Adipocyte (in vitro differentiated cells): ENCODE data around the gene EIF4ENIF1.
A peak's percentile ranks its signal among the peaks of the same experiment; 100 is the strongest.

Experiments
- DNase-seq: peaks from one replicate; pipeline ENCODE4 v3.0.0-alpha.2; 2015; ENCODE audit warnings: low read depth
- H3K27me3 ChIP-seq: replicated peaks from 2 replicates; pipeline ENCODE4 v1.7.0; 2013; ENCODE audit warnings: mild to moderate bottlenecking, low read length, moderate library complexity; ENCODE audit not compliant: control insufficient read depth, insufficient read depth
- H3K36me3 ChIP-seq: 2 replicates; pipeline ENCODE4 v1.7.0; 2013; ENCODE audit warnings: low read length, mild to moderate bottlenecking, moderate library complexity; ENCODE audit not compliant: control insufficient read depth, insufficient read depth, severe bottlenecking
- H3K4me1 ChIP-seq: 2 replicates; pipeline ENCODE4 v1.7.0; 2013; ENCODE audit warnings: mild to moderate bottlenecking, low read length, moderate library complexity; ENCODE audit not compliant: control insufficient read depth, insufficient read depth
- H3K4me3 ChIP-seq: 2 replicates; pipeline ENCODE4 v1.7.0; 2013; ENCODE audit warnings: mild to moderate bottlenecking, low read length, moderate library complexity
- H3K9ac ChIP-seq: 2 replicates; pipeline ENCODE4 v1.7.0; 2013; ENCODE audit warnings: mild to moderate bottlenecking, low read length, moderate library complexity
- H3K9me3 ChIP-seq: 2 replicates; pipeline ENCODE4 v1.7.0; 2013; ENCODE audit warnings: mild to moderate bottlenecking, low read length, moderate library complexity; ENCODE audit not compliant: control insufficient read depth

The EIF4ENIF1 gene

DNA sequence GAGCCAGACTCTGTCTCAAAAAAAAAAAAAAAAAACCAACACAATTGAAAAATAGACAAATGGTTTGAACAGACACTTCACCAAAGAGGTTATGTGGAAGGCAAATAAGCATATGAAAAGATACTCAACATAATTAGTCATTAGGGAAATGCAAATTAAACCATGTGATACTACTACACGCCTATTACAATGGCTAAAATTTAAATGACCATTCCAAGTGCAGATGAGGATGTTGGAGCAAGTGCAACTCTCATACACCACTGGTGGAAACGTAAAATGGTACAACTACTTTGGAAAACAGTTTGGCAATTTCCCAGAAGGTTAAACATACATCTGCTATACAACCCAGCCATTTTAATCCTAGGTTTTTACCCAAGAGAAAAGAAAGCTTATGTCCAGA lies 24.3 kb downstream of the EIF4ENIF1 start:
- Histone ChIP-seq H3K9ac (no peak overlapping the region), H3K36me3 (peaks cover 75% of the 10 kb centered on the region), H3K4me1 (no peaks in the 10 kb centered on the region), H3K9me3 (no peaks in the 10 kb centered on the region), H3K4me3 (no peak overlapping the region), H3K27me3 (no peaks in the 10 kb centered on the region)
- DNase-seq, result no peak

DNA sequence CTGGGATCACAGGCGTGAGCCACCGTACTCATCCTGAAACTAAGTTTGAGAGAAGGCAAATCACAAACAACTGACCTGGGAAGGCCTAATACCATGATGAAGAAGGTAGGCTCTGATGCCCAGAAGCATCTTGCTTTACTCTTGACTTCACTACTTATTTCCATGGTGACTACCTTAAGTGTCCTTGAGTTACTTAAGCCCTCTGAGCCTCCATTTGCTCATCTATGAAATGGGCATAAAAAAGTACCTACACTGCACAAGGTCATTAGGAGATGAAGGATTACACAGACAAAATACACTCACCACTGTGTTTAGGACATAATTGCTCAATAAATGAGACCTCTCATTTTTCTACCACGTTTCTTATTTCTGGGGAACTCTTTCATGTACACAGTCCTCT lies 27.9 kb downstream of the EIF4ENIF1 start:
- Histone ChIP-seq H3K4me1 (no peaks in the 10 kb centered on the region), H3K9me3 (no peaks in the 10 kb centered on the region), H3K36me3 (peaks cover 81% of the 10 kb centered on the region), H3K9ac (no peak overlapping the region), H3K27me3 (no peaks in the 10 kb centered on the region), H3K4me3 (no peak overlapping the region)
- no peak for DNase-seq

DNA sequence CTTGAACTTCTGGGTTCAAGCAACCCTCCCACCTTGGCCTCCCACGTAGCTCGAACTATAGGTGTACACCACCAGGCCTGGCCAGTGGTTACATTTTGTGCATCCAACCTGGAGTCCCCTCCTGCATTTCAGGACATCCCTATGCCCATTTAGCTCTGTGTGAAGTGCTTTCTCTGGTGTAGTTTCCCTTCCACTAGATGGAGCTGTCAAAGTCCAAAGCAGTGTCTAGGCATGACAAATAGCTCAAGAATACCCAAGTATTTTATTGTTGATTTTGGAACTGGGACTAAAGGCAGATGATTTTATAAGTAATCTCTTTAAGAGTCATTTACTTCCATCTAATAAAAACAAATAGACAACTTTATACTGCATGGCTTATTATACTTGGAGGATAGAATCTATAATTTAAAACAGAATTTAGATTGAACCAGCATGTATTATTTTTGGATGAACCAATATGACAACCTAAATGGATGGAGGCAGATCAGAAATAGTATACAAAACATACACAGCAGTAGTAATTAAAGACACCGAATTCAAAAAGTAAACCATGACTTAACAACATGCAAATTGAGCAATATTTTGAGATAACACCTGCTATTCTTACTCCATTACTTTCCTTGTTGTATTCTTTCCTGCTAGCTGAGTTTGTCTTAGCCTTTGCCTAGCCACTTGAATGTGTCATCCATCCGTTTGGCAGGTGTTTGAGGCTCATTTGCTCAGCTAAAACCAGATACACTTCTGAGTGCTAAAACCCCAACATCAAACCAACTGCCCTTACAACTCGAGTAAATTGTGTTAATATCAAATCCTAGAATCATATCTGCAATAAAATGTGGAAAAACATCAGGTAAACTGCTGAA lies 37.7 kb downstream of the EIF4ENIF1 start:
- Histone ChIP-seq H3K9me3 (no peaks in the 10 kb centered on the region), H3K27me3 (no peaks in the 10 kb centered on the region), H3K4me1 (peaks cover 4% of the 10 kb centered on the region), H3K9ac (no peak overlapping the region), H3K36me3 (peaks cover 65% of the 10 kb centered on the region), H3K4me3 (no peak overlapping the region)
- peak; percentile 72 for DNase-seq

DNA sequence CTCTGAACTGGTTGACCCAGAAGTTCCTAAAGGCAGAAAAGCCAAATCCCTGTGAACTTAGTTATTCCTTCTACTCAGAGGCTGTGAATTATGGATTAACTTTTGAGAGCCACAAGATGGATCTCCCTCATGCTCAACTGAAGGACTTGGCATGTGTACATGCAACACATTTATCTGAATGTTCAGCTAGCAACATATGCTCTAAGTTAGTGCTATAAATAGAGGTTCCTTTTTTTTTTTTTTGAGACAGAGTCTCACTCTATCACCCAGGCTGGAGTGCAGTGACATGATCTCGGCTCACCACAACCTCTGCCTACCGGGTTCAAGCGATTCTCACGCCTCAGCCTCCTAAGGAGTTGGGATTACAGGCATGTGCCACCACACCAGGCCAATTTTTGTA lies 40.1 kb downstream of the EIF4ENIF1 start:
- H3K27me3 ChIP-seq, result no peaks in the 10 kb centered on the region
- H3K9me3 ChIP-seq, result no peaks in the 10 kb centered on the region
- peaks cover 68% of the 10 kb centered on the region for H3K36me3 ChIP-seq
- DNase-seq, result no peak
- no peak overlapping the region for H3K4me3 ChIP-seq
- no peak overlapping the region for H3K9ac ChIP-seq
- peaks cover 4% of the 10 kb centered on the region for H3K4me1 ChIP-seq

DNA sequence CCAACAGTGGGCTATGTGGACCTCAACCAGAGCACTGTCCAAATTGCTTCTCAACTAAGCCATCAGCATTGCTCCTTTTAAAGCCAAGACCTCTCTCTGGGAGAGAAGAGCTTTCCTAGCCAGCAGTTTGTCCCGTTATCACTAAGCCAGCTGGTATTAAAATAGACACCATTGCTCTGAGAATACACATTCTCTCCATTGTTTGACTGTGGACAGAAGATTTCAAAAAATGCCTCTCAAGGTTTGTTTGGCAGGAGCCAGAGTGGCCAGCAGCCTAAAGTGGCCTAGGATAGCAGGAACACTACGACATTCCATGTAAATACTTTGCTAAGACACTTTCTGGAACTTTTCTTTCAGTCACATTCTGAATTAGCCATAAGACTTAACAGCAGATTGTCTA lies 41.3 kb downstream of the EIF4ENIF1 start:
- Histone ChIP-seq H3K36me3 (peaks cover 68% of the 10 kb centered on the region), H3K9me3 (no peaks in the 10 kb centered on the region), H3K4me3 (no peak overlapping the region), H3K27me3 (no peaks in the 10 kb centered on the region), H3K4me1 (peaks cover 4% of the 10 kb centered on the region), H3K9ac (no peak overlapping the region)
- no peak for DNase-seq

DNA sequence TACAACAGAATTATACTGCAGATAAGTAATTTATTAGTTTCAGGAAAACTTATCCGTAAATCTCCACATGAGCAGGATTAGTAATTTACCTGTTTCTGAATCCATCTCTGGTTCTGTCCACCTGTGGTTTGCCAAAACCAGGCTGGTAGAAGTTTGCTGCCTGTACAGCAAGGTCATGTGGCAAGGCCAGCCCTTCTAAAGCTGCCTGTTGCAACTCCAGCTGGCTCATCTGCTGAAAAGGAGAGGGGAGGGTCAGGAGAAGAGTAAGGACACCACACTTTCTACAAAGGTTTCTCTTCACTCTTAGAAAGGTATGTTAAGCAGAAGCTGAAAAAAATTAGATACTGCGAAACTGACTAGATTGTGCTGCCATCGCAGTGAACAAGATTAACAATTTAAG lies 42.3 kb downstream of the EIF4ENIF1 start:
- Histone ChIP-seq H3K9me3 (no peaks in the 10 kb centered on the region), H3K4me1 (peaks cover 4% of the 10 kb centered on the region), H3K27me3 (no peaks in the 10 kb centered on the region), H3K4me3 (no peak overlapping the region), H3K36me3 (peaks cover 68% of the 10 kb centered on the region), H3K9ac (no peak overlapping the region)
- DNase-seq, result peak; percentile 5

DNA sequence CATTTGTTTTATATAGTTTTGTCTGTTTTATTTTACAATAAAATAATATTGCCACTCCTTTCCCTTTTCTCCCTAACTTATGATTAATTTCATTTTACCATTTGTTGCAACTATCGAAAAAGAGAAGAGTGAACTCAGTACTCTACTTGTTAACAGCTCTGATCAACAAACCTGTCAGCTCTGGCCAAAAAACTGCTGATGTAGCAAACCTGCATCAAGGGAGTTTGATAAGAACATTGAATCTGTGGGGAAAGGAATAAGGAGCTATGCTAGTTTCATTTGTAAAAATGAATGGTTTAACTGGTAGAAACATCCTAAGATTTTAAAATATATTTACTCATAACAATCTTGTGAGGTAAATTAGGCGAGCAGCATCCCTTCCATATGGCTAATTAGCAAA lies 42.9 kb downstream of the EIF4ENIF1 start:
- no peaks in the 10 kb centered on the region for H3K9me3 ChIP-seq
- no peak overlapping the region for H3K4me3 ChIP-seq
- DNase-seq, result no peak
- H3K36me3 ChIP-seq, result peaks cover 74% of the 10 kb centered on the region
- H3K4me1 ChIP-seq, result no peaks in the 10 kb centered on the region
- no peaks in the 10 kb centered on the region for H3K27me3 ChIP-seq
- no peak overlapping the region for H3K9ac ChIP-seq

DNA sequence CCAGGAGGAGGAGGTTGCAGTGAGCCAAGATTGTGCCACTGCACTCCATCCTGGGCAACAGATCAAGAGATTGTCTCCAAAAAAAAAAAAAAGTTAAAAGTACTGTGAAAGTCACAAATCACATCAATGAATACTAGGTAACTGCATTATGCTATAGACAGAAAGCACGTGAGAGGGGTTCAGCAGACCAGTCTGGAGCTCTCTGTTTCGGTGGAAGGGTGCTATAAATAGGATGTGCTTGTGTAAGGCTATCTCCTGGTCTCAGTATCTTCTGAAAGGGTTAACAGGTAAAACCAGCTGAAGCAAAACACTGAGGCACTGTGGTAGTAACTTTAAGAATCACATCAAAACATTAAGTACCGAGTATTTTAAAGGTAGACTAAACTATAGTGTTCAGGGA lies 43.4 kb downstream of the EIF4ENIF1 start:
- Histone ChIP-seq H3K9me3 (no peaks in the 10 kb centered on the region), H3K4me3 (no peak overlapping the region), H3K27me3 (no peaks in the 10 kb centered on the region), H3K9ac (no peak overlapping the region), H3K36me3 (peaks cover 78% of the 10 kb centered on the region), H3K4me1 (no peaks in the 10 kb centered on the region)
- no peak for DNase-seq

DNA sequence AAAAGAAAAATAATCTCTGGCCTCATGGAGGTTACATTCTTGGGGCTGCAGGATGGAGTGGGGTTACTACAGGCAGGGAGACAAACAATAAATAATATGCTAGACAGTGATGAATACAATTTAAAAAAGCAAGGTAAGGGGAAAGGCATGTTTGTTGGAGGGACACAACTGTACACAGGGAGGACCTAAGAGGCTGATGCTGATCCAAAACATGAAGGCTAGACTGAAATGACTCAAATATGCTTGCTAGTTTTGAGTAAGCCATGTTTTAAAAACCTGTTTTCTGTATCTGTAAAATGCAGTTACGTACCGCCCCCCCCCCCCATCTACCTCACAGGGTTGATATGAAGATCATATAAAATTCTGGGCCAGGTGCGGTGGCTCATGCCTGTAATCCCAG lies 44.0 kb downstream of the EIF4ENIF1 start:
- Histone ChIP-seq H3K4me1 (no peaks in the 10 kb centered on the region), H3K9ac (no peak overlapping the region), H3K9me3 (no peaks in the 10 kb centered on the region), H3K36me3 (peaks cover 81% of the 10 kb centered on the region), H3K4me3 (no peak overlapping the region), H3K27me3 (no peaks in the 10 kb centered on the region)
- no peak for DNase-seq

DNA sequence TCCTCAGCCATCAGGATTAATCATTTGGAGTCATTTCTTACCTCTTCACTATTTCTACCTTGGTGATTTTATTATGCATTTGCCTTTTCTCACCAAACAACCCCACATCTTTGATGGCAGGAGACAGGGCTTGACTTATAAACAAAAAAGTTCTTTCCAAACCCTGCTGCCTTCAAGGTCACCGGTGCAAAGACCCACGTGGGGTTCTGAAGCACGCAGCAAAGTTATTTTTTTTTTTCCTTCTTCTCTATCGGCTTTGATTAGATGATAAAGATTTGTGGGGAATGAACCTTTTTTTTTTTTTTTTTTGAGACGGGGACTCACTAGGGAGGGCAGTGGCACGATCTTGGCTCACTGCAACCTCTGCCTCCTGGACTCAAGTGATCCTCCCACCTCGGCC lies 46.1 kb downstream of the EIF4ENIF1 start:
- Histone ChIP-seq H3K9me3 (no peaks in the 10 kb centered on the region), H3K4me1 (no peaks in the 10 kb centered on the region), H3K36me3 (peaks cover 91% of the 10 kb centered on the region), H3K4me3 (no peak overlapping the region), H3K9ac (no peak overlapping the region), H3K27me3 (no peaks in the 10 kb centered on the region)
- DNase-seq, result no peak

DNA sequence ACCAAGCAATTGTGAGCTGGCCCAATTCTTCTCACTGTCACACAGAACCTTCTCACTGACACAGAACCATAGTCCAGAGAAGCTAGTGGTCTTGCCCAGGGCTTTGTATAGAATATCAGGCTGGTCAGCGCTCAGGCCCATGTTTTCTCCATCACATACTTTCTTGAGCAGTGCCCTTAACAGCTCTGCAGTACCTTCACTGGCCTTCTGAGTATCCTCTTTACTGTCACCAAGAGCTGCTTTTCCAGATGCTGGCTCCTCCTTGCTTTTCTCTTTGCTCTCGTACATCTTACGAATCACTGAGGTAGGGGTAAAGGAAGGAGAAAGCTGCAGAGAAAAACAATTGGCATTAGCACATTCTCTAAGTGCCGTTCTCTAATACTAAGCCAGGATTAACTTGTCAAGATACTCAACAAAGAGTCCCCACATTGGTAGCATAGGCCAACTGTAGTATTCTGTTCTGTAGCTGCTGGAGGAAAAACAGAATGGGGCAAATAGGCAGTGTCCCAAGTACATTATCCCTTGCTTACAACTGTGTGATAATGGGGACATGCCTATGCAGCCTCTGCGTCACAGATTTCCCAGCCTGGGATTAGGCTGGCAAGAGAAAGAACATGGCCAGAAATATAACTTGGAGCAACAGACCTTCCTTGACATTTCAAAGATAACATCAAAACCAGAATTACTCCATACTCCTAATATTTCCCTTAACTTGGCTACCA lies 46.7 kb downstream of the EIF4ENIF1 start:
- H3K36me3 ChIP-seq, result peaks cover 91% of the 10 kb centered on the region
- no peak overlapping the region for H3K9ac ChIP-seq
- no peak overlapping the region for H3K4me3 ChIP-seq
- DNase-seq, result no peak
- H3K9me3 ChIP-seq, result no peaks in the 10 kb centered on the region
- H3K27me3 ChIP-seq, result no peaks in the 10 kb centered on the region
- no peaks in the 10 kb centered on the region for H3K4me1 ChIP-seq
